Loucy (cell line): ENCODE results near the gene ARFRP1.

Source experiments
- EZH2phosphoT487 ChIP-seq: fragments of 200-600 bp; IDR thresholded peaks from 2 replicates; pipeline ENCODE4 v1.6.1; 2018; ENCODE audit warnings: antibody characterized with exemption, mild to moderate bottlenecking, moderate library complexity, borderline replicate concordance
- TF ChIP-seq, protein P1 (sequence below): fragments of 200-600 bp; sonication (generic); conservative IDR thresholded peaks from 2 replicates; pipeline ENCODE4 v1.5.1; 2014; ENCODE audit warnings: mild to moderate bottlenecking, antibody characterized with exemption, low read length

DNA sequence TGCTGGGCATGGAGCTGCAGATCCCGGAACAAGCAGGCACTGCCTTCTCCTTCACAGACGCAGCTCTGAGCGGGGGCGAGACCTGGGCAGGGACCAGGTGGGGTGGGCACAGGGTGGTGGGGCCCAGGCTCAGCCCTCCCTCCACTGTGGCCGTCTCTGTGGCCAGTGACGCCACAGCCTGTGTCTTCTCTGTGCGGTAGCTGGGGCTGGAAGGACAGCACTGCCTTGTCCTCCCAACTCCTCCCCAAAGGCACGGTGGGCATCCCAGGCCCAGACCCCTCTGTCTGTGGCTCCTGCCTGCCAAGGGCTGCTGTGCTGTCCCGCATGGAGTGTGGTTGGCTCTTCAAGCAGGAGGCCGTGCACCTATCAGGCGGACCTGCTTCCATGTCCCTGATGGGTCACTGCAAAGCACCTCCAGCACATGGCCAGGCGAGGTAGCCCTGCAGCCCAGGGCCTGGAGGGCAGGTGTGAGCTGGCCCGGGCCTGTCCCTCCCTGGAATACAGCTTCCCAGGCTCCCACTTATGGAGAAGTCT lies 26.1 kb downstream of the ARFRP1 start:
- TF ChIP-seq, protein P1, sequence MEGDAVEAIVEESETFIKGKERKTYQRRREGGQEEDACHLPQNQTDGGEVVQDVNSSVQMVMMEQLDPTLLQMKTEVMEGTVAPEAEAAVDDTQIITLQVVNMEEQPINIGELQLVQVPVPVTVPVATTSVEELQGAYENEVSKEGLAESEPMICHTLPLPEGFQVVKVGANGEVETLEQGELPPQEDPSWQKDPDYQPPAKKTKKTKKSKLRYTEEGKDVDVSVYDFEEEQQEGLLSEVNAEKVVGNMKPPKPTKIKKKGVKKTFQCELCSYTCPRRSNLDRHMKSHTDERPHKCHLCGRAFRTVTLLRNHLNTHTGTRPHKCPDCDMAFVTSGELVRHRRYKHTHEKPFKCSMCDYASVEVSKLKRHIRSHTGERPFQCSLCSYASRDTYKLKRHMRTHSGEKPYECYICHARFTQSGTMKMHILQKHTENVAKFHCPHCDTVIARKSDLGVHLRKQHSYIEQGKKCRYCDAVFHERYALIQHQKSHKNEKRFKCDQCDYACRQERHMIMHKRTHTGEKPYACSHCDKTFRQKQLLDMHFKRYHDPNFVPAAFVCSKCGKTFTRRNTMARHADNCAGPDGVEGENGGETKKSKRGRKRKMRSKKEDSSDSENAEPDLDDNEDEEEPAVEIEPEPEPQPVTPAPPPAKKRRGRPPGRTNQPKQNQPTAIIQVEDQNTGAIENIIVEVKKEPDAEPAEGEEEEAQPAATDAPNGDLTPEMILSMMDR, result no peak
- TF ChIP-seq EZH2phosphoT487, result no peak
